Fibroblast of lung (primary cell): Measurements from ENCODE around the gene BANF1. TPM values are rescaled to one million over a fixed set of nuclear protein-coding genes. Genes with fewer than 3 reads are reported as not detected.

Experiments used
- DNase-seq, 2 donors: peaks; one replicate each; pipeline versions ENCODE4 v3.0.0 to v3.0.0-alpha.2; 2010; ENCODE audit warnings: low read depth in 2 of 2
- H2AFZ ChIP-seq: 2 replicates; pipeline ENCODE4 v1.5.1; 2012; ENCODE audit warnings: low read length, control low read depth, inconsistent platforms
- H3K27ac ChIP-seq: 2 replicates; pipeline ENCODE4 v1.5.1; 2011; ENCODE audit warnings: low read length, control low read depth; ENCODE audit not compliant: insufficient read depth
- H3K27me3 ChIP-seq: 2 replicates; pipeline ENCODE4 v1.5.1; 2011; ENCODE audit warnings: mild to moderate bottlenecking, low read length; ENCODE audit not compliant: control insufficient read depth, insufficient read depth
- H3K36me3 ChIP-seq: 2 replicates; pipeline ENCODE4 v1.5.1; 2011; ENCODE audit warnings: low read length; ENCODE audit not compliant: control insufficient read depth, insufficient read depth
- H3K4me1 ChIP-seq: 2 replicates; pipeline ENCODE4 v1.5.1; 2011; ENCODE audit warnings: low read length; ENCODE audit not compliant: control insufficient read depth, insufficient read depth; ENCODE audit errors: extremely low read depth
- H3K4me2 ChIP-seq: 2 replicates; pipeline ENCODE4 v1.5.1; 2011; ENCODE audit warnings: low read length, control low read depth; ENCODE audit not compliant: insufficient read depth; ENCODE audit errors: extremely low read depth
- H3K4me3 ChIP-seq, 4 experiments: fragments of 200-600 bp in 1 of 4; sonication (generic) in 1 of 4; replicated peaks in 1 of 4; 2 replicates each; pipeline ENCODE4 v1.5.1; 2011 to 2016; ENCODE audit warnings: low read length in 4 of 4, low read depth in 3 of 4, mild to moderate bottlenecking in 3 of 4, control low read depth in 2 of 4, inconsistent platforms in 1 of 4, mixed read lengths in 1 of 4; ENCODE audit not compliant: insufficient read depth in 1 of 4; ENCODE audit errors: control extremely low read depth in 1 of 4
- H3K79me2 ChIP-seq: 2 replicates; pipeline ENCODE4 v1.5.1; 2012; ENCODE audit warnings: mild to moderate bottlenecking, low read length, inconsistent platforms; ENCODE audit not compliant: control insufficient read depth, insufficient read depth
- H3K9ac ChIP-seq: 2 replicates; pipeline ENCODE4 v1.5.1; 2011; ENCODE audit warnings: mild to moderate bottlenecking, low read length, control low read depth; ENCODE audit not compliant: insufficient read depth
- H3K9me3 ChIP-seq: 2 replicates; pipeline ENCODE4 v1.5.1; 2012; ENCODE audit warnings: low read depth, low read length; ENCODE audit not compliant: control insufficient read depth, insufficient read depth
- H4K20me1 ChIP-seq: 2 replicates; pipeline ENCODE4 v1.5.1; 2011; ENCODE audit warnings: low read length; ENCODE audit not compliant: control insufficient read depth, insufficient read depth; ENCODE audit errors: extremely low read depth
- EZH2 ChIP-seq: IDR thresholded peaks from 2 replicates; pipeline ENCODE4 v1.5.1; 2012; ENCODE audit warnings: low read length, control low read depth, mild to moderate bottlenecking; ENCODE audit errors: missing control alignments
- polyA plus RNA-seq, 2 donors: library from polyadenylated mRNA; depleted of rRNA in 1 of 2; stranded (reverse) in 1 of 2; unstranded in 1 of 2; fragments of >200 nt; gene quantifications; 2 replicates each; pipeline ENCODE4 v1.2.1, GENCODE V29; 2011 to 2012; ENCODE audit warnings: missing spikeins in 1 of 2
- total RNA-seq: library from RNA; depleted of rRNA; stranded (reverse); fragments of >200 nt; gene quantifications from 2 replicates; pipeline ENCODE4 v1.2.1, GENCODE V29; 2014
- TF ChIP-seq, protein P1 (sequence below), 2 donors: IDR thresholded peaks in 1 of 2; conservative IDR thresholded peaks in 1 of 2; 1 replicate in 1 of 2; 2 replicates in 1 of 2; pipeline ENCODE4 v1.5.1; 2011 to 2012; ENCODE audit warnings: low read length in 2 of 2, control low read depth in 1 of 2, inconsistent platforms in 1 of 2, low read depth in 1 of 2, mild to moderate bottlenecking in 1 of 2

BANF1 gene
- total and polyA plus RNA-seq, 2 donors (not counting 1 experiment from before 2014, with no cell fraction given), result 19.0 to 156 TPM

DNA sequence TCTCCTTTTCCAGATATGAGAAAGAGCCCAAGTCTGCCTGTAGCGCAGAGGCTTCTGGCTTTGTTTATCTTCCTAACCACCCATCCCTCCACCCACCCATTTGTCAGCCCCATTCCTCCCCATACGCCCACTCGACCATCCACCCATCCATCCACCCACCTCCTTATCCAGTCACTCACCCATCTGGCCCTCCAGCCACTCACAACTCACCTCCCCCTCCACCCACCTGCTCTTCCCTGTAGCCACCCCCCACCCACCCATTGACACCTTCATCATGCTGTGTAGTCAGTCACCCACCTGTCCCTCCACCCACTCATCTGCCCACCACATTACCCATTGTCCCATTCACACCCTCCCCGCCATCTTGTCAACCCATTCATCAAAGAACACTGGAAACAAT lies 15.0 kb downstream of the BANF1 start:
- DNase-seq, result no peak

DNA sequence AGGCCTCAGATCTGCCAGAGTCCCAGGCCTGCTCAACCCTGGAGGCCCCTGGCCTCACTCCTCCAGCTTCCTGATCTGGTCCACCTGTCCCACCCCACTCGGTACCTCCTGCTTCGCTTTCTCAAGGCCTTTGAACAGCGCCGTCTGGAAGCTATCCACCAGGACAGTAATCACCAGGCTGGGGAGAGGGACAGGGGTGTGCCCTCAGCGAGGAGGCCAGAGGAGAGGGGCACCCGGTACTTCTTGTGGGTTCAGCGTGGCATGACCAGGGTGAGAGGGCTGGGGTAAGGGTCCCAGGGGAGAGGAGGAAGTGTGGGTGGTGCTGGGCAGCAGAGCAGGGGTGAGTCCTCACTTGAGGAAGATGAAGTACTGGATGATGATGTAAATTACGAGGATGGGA lies 17.9 kb downstream of the BANF1 start:
- no peak for DNase-seq
- no peak overlapping the region for H2AFZ ChIP-seq
- H3K36me3 ChIP-seq, result no peaks in the 10 kb centered on the region
- no peak overlapping the region for H3K27ac ChIP-seq
- no peaks in the 10 kb centered on the region for H3K79me2 ChIP-seq
- no peak overlapping the region for H3K9ac ChIP-seq
- no peaks in the 10 kb centered on the region for H3K9me3 ChIP-seq
- no peaks in the 10 kb centered on the region for H4K20me1 ChIP-seq
- H3K4me3 ChIP-seq, result no peak overlapping the region
- TF ChIP-seq, protein P1, sequence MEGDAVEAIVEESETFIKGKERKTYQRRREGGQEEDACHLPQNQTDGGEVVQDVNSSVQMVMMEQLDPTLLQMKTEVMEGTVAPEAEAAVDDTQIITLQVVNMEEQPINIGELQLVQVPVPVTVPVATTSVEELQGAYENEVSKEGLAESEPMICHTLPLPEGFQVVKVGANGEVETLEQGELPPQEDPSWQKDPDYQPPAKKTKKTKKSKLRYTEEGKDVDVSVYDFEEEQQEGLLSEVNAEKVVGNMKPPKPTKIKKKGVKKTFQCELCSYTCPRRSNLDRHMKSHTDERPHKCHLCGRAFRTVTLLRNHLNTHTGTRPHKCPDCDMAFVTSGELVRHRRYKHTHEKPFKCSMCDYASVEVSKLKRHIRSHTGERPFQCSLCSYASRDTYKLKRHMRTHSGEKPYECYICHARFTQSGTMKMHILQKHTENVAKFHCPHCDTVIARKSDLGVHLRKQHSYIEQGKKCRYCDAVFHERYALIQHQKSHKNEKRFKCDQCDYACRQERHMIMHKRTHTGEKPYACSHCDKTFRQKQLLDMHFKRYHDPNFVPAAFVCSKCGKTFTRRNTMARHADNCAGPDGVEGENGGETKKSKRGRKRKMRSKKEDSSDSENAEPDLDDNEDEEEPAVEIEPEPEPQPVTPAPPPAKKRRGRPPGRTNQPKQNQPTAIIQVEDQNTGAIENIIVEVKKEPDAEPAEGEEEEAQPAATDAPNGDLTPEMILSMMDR (conservative IDR thresholded peaks at IDR 0.05 in 1 of 2, IDR thresholded peaks at IDR 0.05 in 1 of 2; ENCODE audit: low read depth in 1 of 2, low read length in 2 of 2), result no peak
- TF ChIP-seq EZH2, result no peak
- no peaks in the 10 kb centered on the region for H3K27me3 ChIP-seq
- no peak overlapping the region for H3K4me2 ChIP-seq
- peaks cover 8% of the 10 kb centered on the region for H3K4me1 ChIP-seq

More for the DNA sequence above, 15.0 kb downstream of the BANF1 start:
- Histone ChIP-seq H3K9me3 (no peaks in the 10 kb centered on the region), H4K20me1 (no peaks in the 10 kb centered on the region), H3K36me3 (no peaks in the 10 kb centered on the region), H3K4me3 (no peak overlapping the region), H3K27ac (no peak overlapping the region), H3K27me3 (peaks cover 2% of the 10 kb centered on the region), H3K4me1 (peaks cover 8% of the 10 kb centered on the region), H3K79me2 (no peaks in the 10 kb centered on the region), H3K9ac (no peak overlapping the region), H2AFZ (no peak overlapping the region), H3K4me2 (no peak overlapping the region)
- TF ChIP-seq, protein P1 (conservative IDR thresholded peaks at IDR 0.05 in 1 of 2, IDR thresholded peaks at IDR 0.05 in 1 of 2; ENCODE audit: low read depth in 1 of 2, low read length in 2 of 2), result no peak
- TF ChIP-seq EZH2, result no peak

DNA sequence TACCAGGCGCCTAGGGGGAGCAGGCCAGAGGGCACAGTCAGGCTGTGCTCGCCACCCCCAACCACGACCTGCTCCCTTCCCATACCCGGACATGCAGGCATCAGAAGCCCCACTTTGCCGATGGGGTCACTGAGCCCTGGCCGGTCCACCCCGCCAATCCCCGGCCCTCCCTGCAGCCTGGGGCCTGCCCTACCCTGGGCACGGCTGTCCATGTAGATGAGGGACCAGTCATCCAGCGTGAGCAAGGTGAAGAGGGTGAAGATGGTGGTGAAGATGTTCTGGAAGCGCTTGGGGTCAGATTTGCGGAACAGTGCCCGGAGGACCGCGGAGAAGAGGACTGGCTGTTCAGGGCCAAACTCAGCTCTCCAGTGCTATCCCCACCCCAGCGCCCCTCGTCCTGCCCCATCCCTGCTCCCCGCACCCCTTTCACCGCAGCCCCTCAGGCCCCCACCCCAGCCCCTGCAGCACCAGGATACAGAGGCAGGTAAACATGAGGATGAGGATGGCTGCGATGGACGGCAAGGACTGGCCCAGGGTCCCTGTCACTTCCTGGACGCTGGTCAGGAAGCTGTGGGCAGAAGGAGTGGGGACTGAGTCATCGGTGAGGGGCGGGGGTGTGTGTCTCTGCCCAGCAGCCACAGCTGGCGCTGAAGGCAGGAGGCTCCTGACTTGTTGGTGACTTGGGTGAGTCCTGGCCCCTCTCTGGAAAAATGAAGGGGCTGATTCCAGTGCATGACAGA lies 18.5 kb downstream of the BANF1 start:
- TF ChIP-seq, protein P1 (conservative IDR thresholded peaks at IDR 0.05 in 1 of 2, IDR thresholded peaks at IDR 0.05 in 1 of 2; ENCODE audit: low read depth in 1 of 2, low read length in 2 of 2), result no peak
- no peak for TF ChIP-seq EZH2
- no peak overlapping the region for H3K9ac ChIP-seq
- no peak overlapping the region for H3K4me3 ChIP-seq
- H3K27ac ChIP-seq, result no peak overlapping the region
- DNase-seq, result peak; percentile 61 to 78
- peak overlapping the region; percentile 44 for H3K4me2 ChIP-seq
- H3K27me3 ChIP-seq, result no peaks in the 10 kb centered on the region
- H3K36me3 ChIP-seq, result no peaks in the 10 kb centered on the region
- H2AFZ ChIP-seq, result no peak overlapping the region
- H3K4me1 ChIP-seq, result peaks cover 5% of the 10 kb centered on the region
- no peaks in the 10 kb centered on the region for H4K20me1 ChIP-seq
- no peaks in the 10 kb centered on the region for H3K9me3 ChIP-seq
- H3K79me2 ChIP-seq, result no peaks in the 10 kb centered on the region
